ENCODE data around the gene TRO.
A peak's percentile ranks its signal among the peaks of the same experiment; 100 is the strongest.

The TRO gene

GRCh38 chrX:54920610-54921426, at the start of gene TRO:
TRO (plus strand) TSS chrX:54920824; CDS start chrX:54922247, 1,423 bp downstream.
- no peak for DNase-seq (ENCODE audit: low read depth in 2 of 2, low spot score in 1 of 2)

GRCh38 chrX:54885740-54886139, 34.9 kb upstream of the TRO start:
- DNase-seq (ENCODE audit: low read depth in 2 of 2, low spot score in 1 of 2) = no peak

GRCh38 chrX:54891573-54891972, 29.1 kb upstream of the TRO start:
- DNase-seq (ENCODE audit: low read depth in 2 of 2, low spot score in 1 of 2) = no peak

GRCh38 chrX:54894159-54894558, 26.5 kb upstream of the TRO start:
- DNase-seq (ENCODE audit: low read depth in 2 of 2, low spot score in 1 of 2) = no peak

- DNase-seq (ENCODE audit: low read depth in 2 of 2, low spot score in 1 of 2) = no peak
Measured at GRCh38 chrX:54909941-54910340, 10.7 kb upstream of the TRO start.

GRCh38 chrX:54921427-54922021, 900 bp downstream of the TRO start:
- DNase-seq (ENCODE audit: low read depth in 2 of 2, low spot score in 1 of 2) = peak in 1 of 2 donors; percentile 4

GRCh38 chrX:54922547-54922946, 1.9 kb downstream of the TRO start:
- no peak for DNase-seq (ENCODE audit: low read depth in 2 of 2, low spot score in 1 of 2)

GRCh38 chrX:54923376-54923775, 2.8 kb downstream of the TRO start:
- no peak for DNase-seq (ENCODE audit: low read depth in 2 of 2, low spot score in 1 of 2)

GRCh38 chrX:54926978-54927377, 6.4 kb downstream of the TRO start:
- no peak for DNase-seq (ENCODE audit: low read depth in 2 of 2, low spot score in 1 of 2)

- no peak for DNase-seq (ENCODE audit: low read depth in 2 of 2, low spot score in 1 of 2)
Measured at GRCh38 chrX:54928876-54929275, 8.3 kb downstream of the TRO start.

GRCh38 chrX:54930291-54931049, 9.8 kb downstream of the TRO start:
- no peak for DNase-seq (ENCODE audit: low read depth in 2 of 2, low spot score in 1 of 2)

- DNase-seq (ENCODE audit: low read depth in 2 of 2, low spot score in 1 of 2) = no peak
Measured at GRCh38 chrX:54931107-54931506, 10.5 kb downstream of the TRO start.

- DNase-seq (ENCODE audit: low read depth in 2 of 2, low spot score in 1 of 2) = no peak
Measured at GRCh38 chrX:54933150-54933826, 12.7 kb downstream of the TRO start.

GRCh38 chrX:54934058-54934457, 13.4 kb downstream of the TRO start:
- DNase-seq (ENCODE audit: low read depth in 2 of 2, low spot score in 1 of 2) = no peak

GRCh38 chrX:54934890-54935289, 14.3 kb downstream of the TRO start:
- DNase-seq (ENCODE audit: low read depth in 2 of 2, low spot score in 1 of 2) = no peak

GRCh38 chrX:54935306-54935705, 14.7 kb downstream of the TRO start:
- no peak for DNase-seq (ENCODE audit: low read depth in 2 of 2, low spot score in 1 of 2)

GRCh38 chrX:54937416-54937815, 16.8 kb downstream of the TRO start:
- no peak for DNase-seq (ENCODE audit: low read depth in 2 of 2, low spot score in 1 of 2)

- no peak for DNase-seq (ENCODE audit: low read depth in 2 of 2, low spot score in 1 of 2)
Measured at GRCh38 chrX:54944816-54945215, 24.2 kb downstream of the TRO start.

GRCh38 chrX:54945224-54945623, 24.6 kb downstream of the TRO start:
- DNase-seq (ENCODE audit: low read depth in 2 of 2, low spot score in 1 of 2) = no peak

- DNase-seq (ENCODE audit: low read depth in 2 of 2, low spot score in 1 of 2) = no peak
Measured at GRCh38 chrX:54950730-54951375, 30.2 kb downstream of the TRO start.

- no peak for DNase-seq (ENCODE audit: low read depth in 2 of 2, low spot score in 1 of 2)
Measured at GRCh38 chrX:54961750-54962149, 41.1 kb downstream of the TRO start.

Data from stimulated activated CD8-positive, alpha-beta memory T cell treated with anti-CD3 and anti-CD28 coated beads, Interleukin-4, amount 100 ng/mL, for 4 hours (primary cell).